OCI-LY7 (cell line): ENCODE measurements around the gene DDX28. TPM values are rescaled to one million over a fixed set of nuclear protein-coding genes. Genes with fewer than 3 reads are reported as not detected.

Experiments used
- BruUV-seq: library from RNA; stranded (reverse); fragments of 400-500 nt; replicated peaks from 2 replicates; lab custom pipeline; 2021; lab: Mats Ljungman, UMichigan
- CTCF ChIA-PET: fragments of 300-600 bp; sonication (Branson Sonifier 250); formaldehyde crosslinking; loops from one replicate; lab custom pipeline; 2022; ENCODE audit warnings: antibody characterized with exemption; ENCODE audit not compliant: unreplicated experiment; lab: Charles Lee
- POLR2A ChIA-PET: fragments of 300-600 bp; sonication (Branson Sonifier 250); formaldehyde crosslinking; loops from one replicate; lab custom pipeline; 2022; ENCODE audit warnings: antibody characterized with exemption; lab: Charles Lee
- DNase-seq: peaks from one replicate; pipeline ENCODE4 v3.0.0-alpha.2; 2015; ENCODE audit warnings: low spot score
- H2AFZ ChIP-seq: fragments of 200-600 bp; sonication (generic), shearing (Covaris generic); 2 replicates; pipeline ENCODE4 v1.6.1; 2014; ENCODE audit warnings: mild to moderate bottlenecking, antibody characterized with exemption, low read length, moderate library complexity
- H3K27ac ChIP-seq: fragments of 200-600 bp; sonication (generic); 2 replicates; pipeline ENCODE4 v1.5.1; 2014; ENCODE audit warnings: mixed run types, low read depth, mild to moderate bottlenecking, moderate library complexity, low read length, inconsistent platforms; ENCODE audit not compliant: poor library complexity, severe bottlenecking
- H3K36me3 ChIP-seq: fragments of 200-600 bp; sonication (generic); 2 replicates; pipeline ENCODE4 v1.6.1; 2014; ENCODE audit warnings: mild to moderate bottlenecking, antibody characterized with exemption, low read length, moderate library complexity, mixed read lengths; ENCODE audit not compliant: insufficient read depth
- H3K4me1 ChIP-seq: fragments of 200-600 bp; sonication (generic); 2 replicates; pipeline ENCODE4 v1.5.1; 2014; ENCODE audit warnings: mild to moderate bottlenecking, low read length; ENCODE audit not compliant: insufficient read depth, poor library complexity, severe bottlenecking
- H3K4me2 ChIP-seq: fragments of 200-600 bp; sonication (generic); 2 replicates; pipeline ENCODE4 v1.6.1; 2014; ENCODE audit warnings: mild to moderate bottlenecking, low read length
- H3K4me3 ChIP-seq: fragments of 200-600 bp; sonication (generic); 2 replicates; pipeline ENCODE4 v1.5.1; 2014; ENCODE audit warnings: mild to moderate bottlenecking, low read depth, low read length; ENCODE audit not compliant: poor library complexity, severe bottlenecking
- H3K79me2 ChIP-seq: fragments of 200-600 bp; sonication (generic); 2 replicates; pipeline ENCODE4 v1.6.1; 2016; ENCODE audit warnings: low read depth, mild to moderate bottlenecking, low read length, moderate library complexity, mixed read lengths; ENCODE audit not compliant: insufficient read depth
- H3K9me2 ChIP-seq: fragments of 200-600 bp; sonication (generic); 2 replicates; pipeline ENCODE4 v1.6.1; 2016; ENCODE audit warnings: mild to moderate bottlenecking, low read length, mixed read lengths; ENCODE audit not compliant: insufficient read depth
- H3K9me3 ChIP-seq: fragments of 200-600 bp; sonication (generic); 2 replicates; pipeline ENCODE4 v1.6.1; 2014; ENCODE audit warnings: mild to moderate bottlenecking, mixed run types, low read length, mixed read lengths
- H4K20me1 ChIP-seq: fragments of 200-600 bp; sonication (generic); 2 replicates; pipeline ENCODE4 v1.6.1; 2014; ENCODE audit warnings: mild to moderate bottlenecking, antibody characterized with exemption, low read length, moderate library complexity, mixed read lengths; ENCODE audit not compliant: insufficient read depth
- EZH2phosphoT487 ChIP-seq: fragments of 200-600 bp; sonication (generic); IDR thresholded peaks from 2 replicates; pipeline ENCODE4 v1.6.1; 2018; ENCODE audit warnings: low read depth, borderline replicate concordance, mild to moderate bottlenecking, mixed run types, antibody characterized with exemption, low read length, moderate library complexity, mixed read lengths
- intact Hi-C: fragments of 100-400 bp; cut with micrococcal nuclease; formaldehyde crosslinking; loops from one replicate; pipeline ENCODE4 v1.10.0; 2022; ENCODE audit not compliant: unreplicated experiment
- total RNA-seq, 2 experiments: library from RNA; depleted of rRNA in 1 of 2; stranded (reverse); fragments of >200 nt in 1 of 2; shearing (Covaris generic) in 1 of 2; gene quantifications; 2 replicates each; pipeline ENCODE4 v1.2.3, GENCODE V29; 2014 to 2022
- TF ChIP-seq, protein P1 (sequence below): fragments of 200-600 bp; sonication (generic); conservative IDR thresholded peaks from 2 replicates; pipeline ENCODE4 v1.5.1; 2014; ENCODE audit warnings: mild to moderate bottlenecking, antibody characterized with exemption, low read length, moderate library complexity, mixed read lengths

DDX28 gene
- total RNA-seq, 2 experiments from 2014 or later: 18.1 to 31.4 TPM

DNA sequence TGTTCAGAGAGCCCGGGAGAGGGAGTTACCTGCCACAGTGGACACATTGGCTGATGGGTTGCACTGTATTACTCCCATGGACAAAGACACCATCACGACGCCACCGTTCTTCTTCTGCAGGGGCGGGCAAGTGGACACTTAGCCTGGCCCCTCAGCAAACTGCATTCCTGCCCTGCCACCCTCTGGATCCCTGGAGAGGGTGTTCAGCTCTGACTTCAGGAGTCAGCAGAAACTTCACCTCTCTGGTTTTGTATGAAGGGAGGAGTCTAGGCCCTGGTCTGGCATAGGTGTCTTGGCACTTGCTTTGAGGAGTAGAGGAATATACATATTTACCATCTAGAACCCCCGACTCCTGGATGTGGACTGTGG, 33.0 kb downstream of the DDX28 start:
- H4K20me1 ChIP-seq: no peaks in the 10 kb centered on the region
- no peaks in the 10 kb centered on the region for H3K79me2 ChIP-seq
- H2AFZ ChIP-seq: no peak overlapping the region
- no peak for DNase-seq
- TF ChIP-seq, protein P1, sequence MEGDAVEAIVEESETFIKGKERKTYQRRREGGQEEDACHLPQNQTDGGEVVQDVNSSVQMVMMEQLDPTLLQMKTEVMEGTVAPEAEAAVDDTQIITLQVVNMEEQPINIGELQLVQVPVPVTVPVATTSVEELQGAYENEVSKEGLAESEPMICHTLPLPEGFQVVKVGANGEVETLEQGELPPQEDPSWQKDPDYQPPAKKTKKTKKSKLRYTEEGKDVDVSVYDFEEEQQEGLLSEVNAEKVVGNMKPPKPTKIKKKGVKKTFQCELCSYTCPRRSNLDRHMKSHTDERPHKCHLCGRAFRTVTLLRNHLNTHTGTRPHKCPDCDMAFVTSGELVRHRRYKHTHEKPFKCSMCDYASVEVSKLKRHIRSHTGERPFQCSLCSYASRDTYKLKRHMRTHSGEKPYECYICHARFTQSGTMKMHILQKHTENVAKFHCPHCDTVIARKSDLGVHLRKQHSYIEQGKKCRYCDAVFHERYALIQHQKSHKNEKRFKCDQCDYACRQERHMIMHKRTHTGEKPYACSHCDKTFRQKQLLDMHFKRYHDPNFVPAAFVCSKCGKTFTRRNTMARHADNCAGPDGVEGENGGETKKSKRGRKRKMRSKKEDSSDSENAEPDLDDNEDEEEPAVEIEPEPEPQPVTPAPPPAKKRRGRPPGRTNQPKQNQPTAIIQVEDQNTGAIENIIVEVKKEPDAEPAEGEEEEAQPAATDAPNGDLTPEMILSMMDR: no peak
- TF ChIP-seq EZH2phosphoT487: no peak
- no peaks in the 10 kb centered on the region for H3K36me3 ChIP-seq
- peaks cover 20% of the 10 kb centered on the region for H3K4me1 ChIP-seq
- H3K4me2 ChIP-seq: no peak overlapping the region
- POLR2A ChIA-PET: no interaction called here
- H3K9me2 ChIP-seq: no peaks in the 10 kb centered on the region
- CTCF ChIA-PET: no interaction called here
- no peak overlapping the region for H3K27ac ChIP-seq
- no peaks in the 10 kb centered on the region for H3K9me3 ChIP-seq
- intact Hi-C loops: no loop called here
- H3K4me3 ChIP-seq: no peak overlapping the region
- BruUV-seq: no TSS peak

DNA sequence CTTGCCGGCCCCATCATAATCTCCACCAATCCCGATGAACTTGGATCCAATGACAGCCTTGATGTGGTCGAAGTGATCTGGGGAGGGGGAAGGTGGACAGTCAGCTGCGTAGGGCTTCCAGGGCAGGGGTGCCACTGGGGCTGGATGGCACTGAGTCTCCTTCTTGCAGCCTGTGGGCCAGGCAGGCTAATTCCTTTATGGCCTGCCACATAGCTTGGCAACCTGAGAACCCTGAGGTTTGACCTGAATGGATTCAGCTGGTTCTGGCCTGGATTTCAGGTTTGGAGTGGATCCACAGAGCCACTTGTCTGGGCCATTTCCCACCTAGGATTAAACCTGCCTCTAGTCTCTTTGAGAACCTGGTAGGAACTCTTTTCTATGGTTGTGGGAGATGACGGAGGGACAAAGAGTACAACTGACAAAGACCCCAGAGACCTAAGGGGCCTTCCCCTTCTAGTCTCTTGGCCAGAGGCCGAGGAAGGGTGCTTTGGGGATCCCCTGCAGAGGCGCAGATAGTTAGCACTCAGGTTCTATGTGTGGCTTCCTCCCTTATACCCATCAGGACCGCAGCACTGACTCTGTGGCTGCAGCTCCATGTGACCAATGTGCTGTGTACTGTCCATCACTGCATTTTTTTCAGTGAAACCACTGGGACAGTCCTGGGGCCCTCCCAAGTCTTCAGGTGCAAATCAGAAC, 33.6 kb downstream of the DDX28 start:
- Histone ChIP-seq H2AFZ (no peak overlapping the region), H3K9me2 (no peaks in the 10 kb centered on the region), H3K4me3 (no peak overlapping the region), H3K4me2 (no peak overlapping the region), H4K20me1 (no peaks in the 10 kb centered on the region), H3K4me1 (peaks cover 26% of the 10 kb centered on the region), H3K79me2 (no peaks in the 10 kb centered on the region), H3K9me3 (no peaks in the 10 kb centered on the region), H3K36me3 (no peaks in the 10 kb centered on the region), H3K27ac (no peak overlapping the region)
- TF ChIP-seq, protein P1: no peak
- TF ChIP-seq EZH2phosphoT487: no peak
- intact Hi-C loops: no loop called here
- CTCF ChIA-PET: no interaction called here
- POLR2A ChIA-PET: interaction anchor here (0.5 kb wide), 1 partner anchor 1339 kb away, joined by 3 read pairs; no protein-coding TSS in a partner anchor
- no TSS peak for BruUV-seq
- DNase-seq: no peak

DNA sequence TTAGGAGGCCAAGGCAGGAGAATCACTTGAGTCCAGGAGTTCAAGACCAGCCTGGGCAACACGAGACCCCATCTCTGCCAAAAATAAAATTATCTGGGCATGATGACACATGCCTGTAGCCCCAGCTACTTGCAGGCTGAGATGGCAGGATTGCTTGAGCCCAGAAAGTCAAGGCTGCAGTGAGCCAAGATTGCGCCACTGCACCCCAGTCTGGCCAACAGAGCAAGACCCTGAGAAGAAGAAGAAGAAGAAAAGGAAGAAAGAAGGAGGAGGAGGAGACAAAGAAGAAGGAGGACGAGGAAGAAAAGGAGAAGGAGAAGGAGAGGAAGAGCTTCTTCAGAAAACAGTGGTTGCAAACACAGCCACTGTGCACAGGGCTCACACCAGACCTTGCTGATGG, 34.4 kb downstream of the DDX28 start:
- Histone ChIP-seq H2AFZ (no peak overlapping the region), H3K79me2 (no peaks in the 10 kb centered on the region), H3K9me2 (no peaks in the 10 kb centered on the region), H4K20me1 (no peaks in the 10 kb centered on the region), H3K9me3 (no peaks in the 10 kb centered on the region), H3K4me2 (no peak overlapping the region), H3K36me3 (no peaks in the 10 kb centered on the region), H3K4me1 (peaks cover 29% of the 10 kb centered on the region), H3K4me3 (no peak overlapping the region), H3K27ac (no peak overlapping the region)
- ChIA-PET POLR2A (no interaction called here), CTCF (no interaction called here)
- TF ChIP-seq EZH2phosphoT487: no peak
- TF ChIP-seq, protein P1: no peak
- no TSS peak for BruUV-seq
- intact Hi-C loops: no loop called here
- no peak for DNase-seq
